Activated naive CD8-positive, alpha-beta T cell treated with anti-CD3 and anti-CD28 coated beads, Interleukin-2, amount 10 ng/mL, durations not matched to agents 7 days and 5 days (primary cell): ENCODE results near the gene SPAG9. TPM values are rescaled to one million over a fixed set of nuclear protein-coding genes. Genes with fewer than 3 reads are reported as not detected.

Source experiments
- ATAC-seq: fragments of 150-1000 bp; cut with Tn5 transposase; one replicate; pipeline ENCODE4 v1.10.0; 2021; ENCODE audit warnings: low read depth, moderate library complexity
- POLR2A ChIA-PET: fragments of 350-600 bp; sonication (Branson Sonifier 250); formaldehyde crosslinking; loops from one replicate; lab custom pipeline; 2021; ENCODE audit warnings: antibody characterized with exemption; lab: Charles Lee
- DNase-seq: peaks from one replicate; pipeline ENCODE4 v3.0.0; 2021
- H3K27ac Mint-ChIP-seq: one replicate; pipeline ENCODE4 v1.8.0; 2022; ENCODE audit warnings: mild to moderate bottlenecking, mixed read lengths
- H3K27me3 Mint-ChIP-seq: one replicate; pipeline ENCODE4 v1.8.0; 2022; ENCODE audit warnings: mild to moderate bottlenecking, moderate library complexity, mixed read lengths
- H3K36me3 Mint-ChIP-seq: one replicate; pipeline ENCODE4 v1.8.0; 2021; ENCODE audit warnings: mild to moderate bottlenecking, mixed read lengths
- H3K4me1 Mint-ChIP-seq: one replicate; pipeline ENCODE4 v1.8.0; 2021; ENCODE audit warnings: mixed read lengths
- H3K4me3 Mint-ChIP-seq: one replicate; pipeline ENCODE4 v1.8.0; 2022; ENCODE audit warnings: mild to moderate bottlenecking, moderate library complexity, mixed read lengths
- H3K9me3 Mint-ChIP-seq: one replicate; pipeline ENCODE4 v1.8.0; 2021; ENCODE audit warnings: mixed read lengths
- total RNA-seq, 2 experiments: library from RNA; stranded (reverse); gene quantifications; one replicate each; pipeline ENCODE4 v1.2.3, GENCODE V29; 2021

Gene SPAG9
- total RNA-seq, 2 experiments from 2014 or later: 52.3 to 62.9 TPM

- Mint-ChIP-seq H3K9me3 (no peaks in the 10 kb centered on the region), H3K27ac (no peak overlapping the region), H3K4me1 (peaks cover 33% of the 10 kb centered on the region), H3K27me3 (peaks cover 11% of the 10 kb centered on the region), H3K4me3 (no peak overlapping the region), H3K36me3 (no peaks in the 10 kb centered on the region)
- POLR2A ChIA-PET: interaction anchor here (1.1 kb wide), 1 partner anchor 19 kb away, joined by 3 read pairs; no protein-coding TSS in a partner anchor
- ATAC-seq (no peak), DNase-seq (no peak)
Measured at GRCh38 chr17:50923611-50924010, 197.1 kb downstream of the SPAG9 start.

GRCh38 chr17:50922721-50923405 is 197.8 kb downstream of the SPAG9 start:
- DNase-seq (no peak), ATAC-seq (no peak)
- Mint-ChIP-seq H3K36me3 (no peaks in the 10 kb centered on the region), H3K27me3 (peaks cover 7% of the 10 kb centered on the region), H3K9me3 (no peaks in the 10 kb centered on the region), H3K4me3 (no peak overlapping the region), H3K4me1 (peaks cover 34% of the 10 kb centered on the region), H3K27ac (no peak overlapping the region)
- POLR2A ChIA-PET: interaction anchor here (1.1 to 2.3 kb wide), 4 partner anchors 20 to 57 kb away, joined by 3 to 15 read pairs (median 4); partner anchors contain the start of gene TOB1

GRCh38 chr17:50922107-50922506 is 198.6 kb downstream of the SPAG9 start:
- no peak overlapping the region for H3K27ac Mint-ChIP-seq
- ATAC-seq (no peak), DNase-seq (no peak)
- H3K4me3 Mint-ChIP-seq: no peak overlapping the region
- peaks cover 7% of the 10 kb centered on the region for H3K27me3 Mint-ChIP-seq
- no peaks in the 10 kb centered on the region for H3K9me3 Mint-ChIP-seq
- peaks cover 30% of the 10 kb centered on the region for H3K4me1 Mint-ChIP-seq
- no peaks in the 10 kb centered on the region for H3K36me3 Mint-ChIP-seq
- POLR2A ChIA-PET: interaction anchor here (1.3 to 2.3 kb wide), 3 partner anchors 22 to 56 kb away, joined by 3 to 15 read pairs (median 4); partner anchors contain the start of gene TOB1

GRCh38 chr17:50920891-50921586 is 199.6 kb downstream of the SPAG9 start:
- Mint-ChIP-seq H3K27ac (peak overlapping the region; percentile 65), H3K36me3 (no peaks in the 10 kb centered on the region), H3K27me3 (peaks cover 7% of the 10 kb centered on the region), H3K4me1 (peaks cover 27% of the 10 kb centered on the region), H3K4me3 (no peak overlapping the region), H3K9me3 (no peaks in the 10 kb centered on the region)
- no peak for DNase-seq
- POLR2A ChIA-PET: interaction anchor here (0.9 to 3.6 kb wide), 3 partner anchors 55 to 69 kb away, joined by 3 to 68 read pairs (median 15); partner anchors contain the start of gene TOB1
- ATAC-seq: no peak

- peaks cover 5% of the 10 kb centered on the region for H3K27me3 Mint-ChIP-seq
- peaks cover 2% of the 10 kb centered on the region for H3K36me3 Mint-ChIP-seq
- H3K4me3 Mint-ChIP-seq: no peak overlapping the region
- peak overlapping the region; percentile 84 for H3K27ac Mint-ChIP-seq
- ATAC-seq (no peak), DNase-seq (no peak)
- POLR2A ChIA-PET: interaction anchor here (2.0 to 3.6 kb wide), 2 partner anchors 24 to 54 kb away, joined by 9 to 68 read pairs; partner anchors contain the start of gene TOB1
- H3K4me1 Mint-ChIP-seq: peaks cover 24% of the 10 kb centered on the region
- H3K9me3 Mint-ChIP-seq: no peaks in the 10 kb centered on the region
Measured at GRCh38 chr17:50920041-50920410, 200.6 kb downstream of the SPAG9 start.

GRCh38 chr17:50919321-50920040 is 201.2 kb downstream of the SPAG9 start:
- POLR2A ChIA-PET: interaction anchor here (1.0 to 3.6 kb wide), 7 partner anchors 10 to 53 kb away, joined by 3 to 68 read pairs (median 5); partner anchors contain the start of gene TOB1
- Mint-ChIP-seq H3K36me3 (peaks cover 2% of the 10 kb centered on the region), H3K9me3 (no peaks in the 10 kb centered on the region), H3K4me3 (peak overlapping the region; percentile 79), H3K27me3 (peaks cover 4% of the 10 kb centered on the region), H3K4me1 (peaks cover 25% of the 10 kb centered on the region), H3K27ac (peak overlapping the region; percentile 84)
- DNase-seq (peak; percentile 77), ATAC-seq (peak; percentile 87)

GRCh38 chr17:50918933-50919296 is 201.8 kb downstream of the SPAG9 start:
- peak overlapping the region; percentile 84 for H3K27ac Mint-ChIP-seq
- no peaks in the 10 kb centered on the region for H3K9me3 Mint-ChIP-seq
- H3K27me3 Mint-ChIP-seq: peaks cover 2% of the 10 kb centered on the region
- peak overlapping the region; percentile 79 for H3K4me3 Mint-ChIP-seq
- peaks cover 28% of the 10 kb centered on the region for H3K4me1 Mint-ChIP-seq
- POLR2A ChIA-PET: interaction anchor here (1.0 to 3.6 kb wide), 7 partner anchors 10 to 53 kb away, joined by 3 to 68 read pairs (median 5); partner anchors contain the start of gene TOB1
- ATAC-seq: peak; percentile 54
- DNase-seq: no peak
- H3K36me3 Mint-ChIP-seq: peaks cover 2% of the 10 kb centered on the region

GRCh38 chr17:50918071-50918932 is 202.4 kb downstream of the SPAG9 start:
- POLR2A ChIA-PET: interaction anchor here (1.0 to 3.6 kb wide), 7 partner anchors 9 to 52 kb away, joined by 3 to 68 read pairs (median 5); partner anchors contain the start of gene TOB1
- H3K9me3 Mint-ChIP-seq: no peaks in the 10 kb centered on the region
- H3K27ac Mint-ChIP-seq: peak overlapping the region; percentile 34
- peaks cover 2% of the 10 kb centered on the region for H3K36me3 Mint-ChIP-seq
- no peak for ATAC-seq
- H3K4me1 Mint-ChIP-seq: peaks cover 31% of the 10 kb centered on the region
- no peaks in the 10 kb centered on the region for H3K27me3 Mint-ChIP-seq
- H3K4me3 Mint-ChIP-seq: no peak overlapping the region
- no peak for DNase-seq

GRCh38 chr17:50917418-50917743 is 203.3 kb downstream of the SPAG9 start:
- Mint-ChIP-seq H3K9me3 (no peaks in the 10 kb centered on the region), H3K4me3 (no peak overlapping the region), H3K27me3 (no peaks in the 10 kb centered on the region), H3K4me1 (peaks cover 33% of the 10 kb centered on the region), H3K36me3 (peaks cover 2% of the 10 kb centered on the region), H3K27ac (no peak overlapping the region)
- POLR2A ChIA-PET: interaction anchor here (3.6 kb wide), 1 partner anchor 51 kb away, joined by 68 read pairs; the partner anchor contains the start of gene TOB1
- DNase-seq (no peak), ATAC-seq (no peak)

GRCh38 chr17:50916708-50917417 is 203.8 kb downstream of the SPAG9 start:
- H3K27ac Mint-ChIP-seq: peak overlapping the region; percentile 42
- POLR2A ChIA-PET: interaction anchor here (0.9 to 4.1 kb wide), 3 partner anchors 50 to 61 kb away, joined by 3 to 68 read pairs (median 56); partner anchors contain the start of gene TOB1
- H3K4me1 Mint-ChIP-seq: peaks cover 34% of the 10 kb centered on the region
- DNase-seq (no peak), ATAC-seq (no peak)
- H3K9me3 Mint-ChIP-seq: no peaks in the 10 kb centered on the region
- peaks cover 2% of the 10 kb centered on the region for H3K36me3 Mint-ChIP-seq
- no peaks in the 10 kb centered on the region for H3K27me3 Mint-ChIP-seq
- H3K4me3 Mint-ChIP-seq: no peak overlapping the region

GRCh38 chr17:50916026-50916707 is 204.5 kb downstream of the SPAG9 start:
- Mint-ChIP-seq H3K36me3 (peaks cover 2% of the 10 kb centered on the region), H3K27ac (peak overlapping the region; percentile 42), H3K4me1 (peaks cover 34% of the 10 kb centered on the region), H3K9me3 (no peaks in the 10 kb centered on the region), H3K27me3 (no peaks in the 10 kb centered on the region), H3K4me3 (no peak overlapping the region)
- ATAC-seq: no peak
- POLR2A ChIA-PET: interaction anchor here (0.9 to 4.1 kb wide), 2 partner anchors 50 to 61 kb away, joined by 3 to 56 read pairs; partner anchors contain the start of gene TOB1
- no peak for DNase-seq
